WTC11 (cell line): ENCODE measurements around the gene ENAM. TPM values are rescaled to one million over a fixed set of nuclear protein-coding genes. Genes with fewer than 3 reads are reported as not detected.

Experiments used
- ATAC-seq: fragments of 200-7000 bp; cut with Tn5 transposase; 2 replicates; pipeline ENCODE4 v1.10.0; 2021; ENCODE audit warnings: mild to moderate bottlenecking, moderate library complexity
- CTCF ChIA-PET: fragments of 300-600 bp; sonication (Branson Sonifier 250); formaldehyde crosslinking; loops from one replicate; lab custom pipeline; 2021; ENCODE audit warnings: antibody characterized with exemption; lab: Charles Lee
- POLR2A ChIA-PET: fragments of 350-600 bp; sonication (Branson Sonifier 250); formaldehyde crosslinking; loops from one replicate; lab custom pipeline; 2021; ENCODE audit warnings: antibody characterized with exemption; lab: Charles Lee
- DNase-seq: peaks from one replicate; pipeline ENCODE4 v3.0.0; 2021; ENCODE audit warnings: low spot score
- H3K27ac Mint-ChIP-seq: 2 replicates; pipeline ENCODE4 v1.8.0; 2021; ENCODE audit warnings: mixed read lengths
- H3K27me3 Mint-ChIP-seq: 2 replicates; pipeline ENCODE4 v1.8.0; 2021; ENCODE audit warnings: low read depth, mild to moderate bottlenecking, moderate library complexity, mixed read lengths
- H3K36me3 Mint-ChIP-seq: 2 replicates; pipeline ENCODE4 v1.8.0; 2021; ENCODE audit warnings: mixed read lengths
- H3K4me1 Mint-ChIP-seq: 2 replicates; pipeline ENCODE4 v1.8.0; 2022; ENCODE audit warnings: mixed read lengths
- H3K4me3 Mint-ChIP-seq: 2 replicates; pipeline ENCODE4 v1.8.0; 2021; ENCODE audit warnings: mild to moderate bottlenecking, moderate library complexity, mixed read lengths
- H3K9me3 Mint-ChIP-seq: 2 replicates; pipeline ENCODE4 v1.8.0; 2021; ENCODE audit warnings: mixed read lengths
- ATF2 ChIP-seq: sonication (generic); formaldehyde crosslinking; IDR thresholded peaks from 2 replicates; pipeline ENCODE4 v1.8.1; 2022; ENCODE audit warnings: low read depth, missing genetic modification reagents, borderline replicate concordance
- ATF3 ChIP-seq: sonication (generic); formaldehyde crosslinking; conservative IDR thresholded peaks from 2 replicates; pipeline ENCODE4 v1.8.1; 2022; ENCODE audit warnings: mild to moderate bottlenecking, missing genetic modification reagents
- ATF6 ChIP-seq: sonication (generic); formaldehyde crosslinking; IDR thresholded peaks from 2 replicates; pipeline ENCODE4 v1.8.1; 2023; ENCODE audit warnings: mild to moderate bottlenecking, missing genetic modification reagents
- CREB1 ChIP-seq: sonication (generic); formaldehyde crosslinking; IDR thresholded peaks from 2 replicates; pipeline ENCODE4 v1.8.0; 2023; ENCODE audit warnings: mild to moderate bottlenecking, missing genetic modification reagents
- E2F1 ChIP-seq: sonication (generic); formaldehyde crosslinking; IDR thresholded peaks from 2 replicates; pipeline ENCODE4 v1.8.0; 2022; ENCODE audit warnings: mild to moderate bottlenecking, missing genetic modification reagents
- EMX1 ChIP-seq: fragments of 250-450 bp; sonication (Bioruptor Pico); IDR thresholded peaks from 2 replicates; pipeline ENCODE4 v1.8.0; 2021; ENCODE audit warnings: mild to moderate bottlenecking
- HMGA2 ChIP-seq: fragments of 250-450 bp; sonication (Bioruptor Pico); IDR thresholded peaks from 2 replicates; pipeline ENCODE4 v1.4.0; 2021; ENCODE audit warnings: mild to moderate bottlenecking, moderate library complexity
- MAX ChIP-seq: sonication (generic); formaldehyde crosslinking; IDR thresholded peaks from 2 replicates; pipeline ENCODE4 v1.8.0; 2022; ENCODE audit warnings: mild to moderate bottlenecking, missing genetic modification reagents
- NFE2L1 ChIP-seq: sonication (generic); formaldehyde crosslinking; IDR thresholded peaks from 2 replicates; pipeline ENCODE4 v1.8.1; 2023; ENCODE audit warnings: missing genetic modification reagents
- NR3C1 ChIP-seq: sonication (generic); formaldehyde crosslinking; conservative IDR thresholded peaks from 2 replicates; pipeline ENCODE4 v1.8.1; 2023; ENCODE audit warnings: low read depth, mild to moderate bottlenecking, missing genetic modification reagents
- PRRX2 ChIP-seq: fragments of 250-450 bp; sonication (Bioruptor Pico); IDR thresholded peaks from 2 replicates; pipeline ENCODE4 v1.8.0; 2021; ENCODE audit warnings: mild to moderate bottlenecking
- STAT6 ChIP-seq: sonication (generic); formaldehyde crosslinking; conservative IDR thresholded peaks from 2 replicates; pipeline ENCODE4 v1.8.1; 2023; ENCODE audit warnings: mild to moderate bottlenecking, low read depth, missing genetic modification reagents, moderate library complexity
- TEAD4 ChIP-seq: sonication (generic); formaldehyde crosslinking; IDR thresholded peaks from 2 replicates; pipeline ENCODE4 v1.8.0; 2022; ENCODE audit warnings: mild to moderate bottlenecking, missing genetic modification reagents
- TP53 ChIP-seq: sonication (generic); formaldehyde crosslinking; IDR thresholded peaks from 2 replicates; pipeline ENCODE4 v1.8.1; 2023; ENCODE audit warnings: mild to moderate bottlenecking, missing genetic modification reagents
- USF1 ChIP-seq: sonication (generic); formaldehyde crosslinking; IDR thresholded peaks from 2 replicates; pipeline ENCODE4 v1.8.0; 2022; ENCODE audit warnings: mild to moderate bottlenecking, missing genetic modification reagents
- ZBTB43 ChIP-seq: sonication (generic); formaldehyde crosslinking; IDR thresholded peaks from 2 replicates; pipeline ENCODE4 v1.8.1; 2023; ENCODE audit warnings: mild to moderate bottlenecking, missing genetic modification reagents
- ZNF121 ChIP-seq: sonication (generic); formaldehyde crosslinking; IDR thresholded peaks from 2 replicates; pipeline ENCODE4 v1.8.0; 2023; ENCODE audit warnings: missing genetic modification reagents
- ZNF138 ChIP-seq: sonication (generic); formaldehyde crosslinking; conservative IDR thresholded peaks from 2 replicates; pipeline ENCODE4 v1.8.1; 2022; ENCODE audit warnings: mild to moderate bottlenecking, moderate library complexity, missing genetic modification reagents
- ZNF317 ChIP-seq: sonication (generic); formaldehyde crosslinking; IDR thresholded peaks from 2 replicates; pipeline ENCODE4 v1.8.1; 2023; ENCODE audit warnings: low read depth, mild to moderate bottlenecking, moderate library complexity, missing genetic modification reagents, borderline replicate concordance
- ZNF396 ChIP-seq: fragments of 250-450 bp; sonication (Bioruptor Pico); IDR thresholded peaks from 2 replicates; pipeline ENCODE4 v1.8.0; 2021; ENCODE audit warnings: mild to moderate bottlenecking, moderate library complexity, borderline replicate concordance
- total RNA-seq: library from RNA; stranded (reverse); gene quantifications from 3 replicates; pipeline ENCODE4 v1.2.3, GENCODE V29; 2021

ENAM gene
- total RNA-seq, 1 experiment from 2014 or later, result not detected

GRCh38 chr4:70583952-70584834 lies 44.4 kb upstream of the ENAM start:
- TF ChIP-seq ZNF121 (no peak), STAT6 (CRISPR knock-in tag) (no peak), USF1 (CRISPR knock-in tag) (no peak), ZNF138 (CRISPR knock-in tag) (no peak), ZNF396 (CRISPR knock-in tag) (no peak), ZBTB43 (CRISPR knock-in tag) (no peak), TEAD4 (no peak), TP53 (CRISPR knock-in tag) (no peak), ATF2 (no peak), HMGA2 (CRISPR knock-in tag) (no peak), PRRX2 (CRISPR knock-in tag) (no peak), E2F1 (CRISPR knock-in tag) (no peak), ATF3 (CRISPR knock-in tag) (no peak), CREB1 (CRISPR knock-in tag) (no peak), NR3C1 (CRISPR knock-in tag) (no peak)
- TF ChIP-seq, all 79 proteins: peak for 0
- ATAC-seq (no peak), DNase-seq (no peak)
- Mint-ChIP-seq H3K27ac (no peak overlapping the region), H3K4me1 (no peaks in the 10 kb centered on the region), H3K27me3 (no peaks in the 10 kb centered on the region), H3K36me3 (no peaks in the 10 kb centered on the region), H3K4me3 (no peak overlapping the region), H3K9me3 (no peaks in the 10 kb centered on the region)
- ChIA-PET POLR2A (no interaction called here), CTCF (no interaction called here)

- ATAC-seq, result no peak
- POLR2A ChIA-PET, result no interaction called here
- H3K9me3 Mint-ChIP-seq, result no peaks in the 10 kb centered on the region
- TF ChIP-seq MAX (CRISPR knock-in tag) (no peak), ATF6 (CRISPR knock-in tag) (no peak), EMX1 (CRISPR knock-in tag) (no peak), NFE2L1 (CRISPR knock-in tag) (no peak), ZNF317 (CRISPR knock-in tag) (no peak)
- TF ChIP-seq, all 79 proteins: peak for 0
- H3K27me3 Mint-ChIP-seq, result no peaks in the 10 kb centered on the region
- no peak overlapping the region for H3K4me3 Mint-ChIP-seq
- no peak for DNase-seq
- no peaks in the 10 kb centered on the region for H3K36me3 Mint-ChIP-seq
- no peak overlapping the region for H3K27ac Mint-ChIP-seq
- CTCF ChIA-PET, result no interaction called here
- no peaks in the 10 kb centered on the region for H3K4me1 Mint-ChIP-seq
Observed at GRCh38 chr4:70586841-70587240, 41.7 kb upstream of the ENAM start.
